GM21576 (cell line): Measurements from ENCODE around the gene LIX1.
"Not testable (repeated sequence)": the region's sequence is repeated elsewhere in the genome, so short reads cannot be mapped to it uniquely, and the experiment has no call there.

Source experiments
- ATAC-seq: cut with Tn5 transposase; IDR thresholded peaks from one replicate; pipeline ENCODE4 v1.9.1; 2021; ENCODE audit warnings: mild to moderate bottlenecking, moderate library complexity; ENCODE audit not compliant: unreplicated experiment

The LIX1 gene

DNA sequence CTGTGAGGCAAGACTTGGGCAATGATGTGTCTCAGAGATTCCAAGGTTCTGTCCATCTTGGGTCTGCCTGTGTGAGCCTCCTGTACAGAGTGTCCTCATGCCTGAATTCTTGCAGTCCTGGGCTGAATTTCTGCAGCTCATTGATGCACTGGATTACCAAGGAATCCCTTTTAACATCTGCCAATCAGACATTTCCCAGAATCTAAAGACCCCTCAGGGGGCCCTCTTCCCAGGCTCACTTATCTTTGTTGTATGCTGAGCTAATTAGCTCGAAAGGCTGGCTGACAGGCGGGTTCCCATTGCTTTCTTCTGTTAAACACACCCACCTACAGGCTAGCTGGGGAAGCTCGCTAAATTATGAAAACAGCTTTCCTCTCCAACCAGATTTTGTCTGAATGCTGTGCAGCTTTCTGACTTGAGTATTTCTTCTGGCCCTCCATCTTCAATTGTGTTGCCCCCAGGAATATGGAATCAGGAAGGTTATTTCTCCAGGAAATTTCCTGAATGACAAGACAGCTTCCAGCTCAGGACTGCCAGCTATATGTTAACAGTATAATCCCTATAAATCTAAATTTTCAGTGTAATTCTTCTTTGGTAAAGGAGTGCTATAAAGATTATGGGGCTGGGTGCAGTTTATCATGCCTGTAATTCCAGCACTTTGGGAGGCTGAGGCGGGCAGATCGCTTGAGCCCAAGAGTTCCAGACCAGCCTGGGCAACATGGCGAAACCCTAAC, at the start of gene LIX1:
Gene LIX1 (minus strand): TSS at position 91 of the 734 bp plus-strand sequence. CDS start 35 bp downstream, at position 56.
- ATAC-seq: peak; percentile 91

DNA sequence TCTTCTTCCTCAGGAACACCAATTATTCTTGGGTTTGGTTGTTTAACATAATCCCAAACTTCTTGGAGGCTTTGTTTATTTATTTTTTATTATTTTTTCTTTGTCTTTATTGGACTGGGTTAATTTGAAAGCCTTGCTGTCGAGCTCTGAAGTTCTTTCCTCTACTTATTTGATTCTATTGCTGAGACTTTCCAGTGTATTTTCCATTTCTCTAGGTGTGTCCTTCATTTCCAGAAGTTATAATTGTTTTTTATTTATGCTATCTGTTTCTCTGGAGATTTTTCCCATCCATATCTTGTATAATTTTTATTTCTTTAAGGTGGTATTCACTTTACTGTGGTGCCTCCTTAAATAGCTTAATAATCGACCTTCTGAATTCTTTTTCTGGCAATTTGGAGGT, 49.5 kb upstream of the LIX1 start:
- no peak for ATAC-seq

DNA sequence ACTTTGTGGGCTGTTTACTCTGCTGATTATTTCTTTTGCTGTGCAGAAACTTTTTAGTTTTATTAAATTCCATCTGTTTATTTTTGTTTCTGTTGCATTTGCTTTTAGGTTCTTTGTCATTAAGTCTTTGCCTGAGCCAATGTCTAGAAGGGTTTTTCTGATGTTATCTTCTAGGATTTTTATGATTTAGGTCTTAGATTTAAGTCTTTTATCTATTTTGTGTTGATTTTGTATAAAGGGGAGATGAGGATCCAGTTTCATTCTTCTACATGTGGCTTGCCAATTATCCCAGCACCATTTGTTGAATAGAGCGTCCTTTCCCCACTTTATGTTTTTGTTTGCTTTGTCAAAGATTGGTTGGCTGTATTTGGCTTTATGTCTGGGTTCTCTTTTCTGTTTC, 47.1 kb upstream of the LIX1 start:
- ATAC-seq: not testable (repeated sequence)

DNA sequence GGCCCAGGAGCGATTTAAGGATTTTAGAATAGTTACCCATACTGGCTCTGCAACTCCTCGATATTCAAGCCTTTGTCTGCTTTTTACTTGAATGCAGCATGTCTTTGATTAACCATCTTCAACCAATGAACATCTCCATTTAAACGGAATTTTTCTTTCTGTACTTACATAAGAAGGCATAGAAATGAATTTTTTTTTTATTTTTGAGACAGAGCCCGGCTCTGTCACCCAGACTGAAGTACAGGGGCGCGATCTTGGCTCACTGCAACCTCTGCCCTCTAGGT, 41.5 kb upstream of the LIX1 start:
- ATAC-seq: no peak

DNA sequence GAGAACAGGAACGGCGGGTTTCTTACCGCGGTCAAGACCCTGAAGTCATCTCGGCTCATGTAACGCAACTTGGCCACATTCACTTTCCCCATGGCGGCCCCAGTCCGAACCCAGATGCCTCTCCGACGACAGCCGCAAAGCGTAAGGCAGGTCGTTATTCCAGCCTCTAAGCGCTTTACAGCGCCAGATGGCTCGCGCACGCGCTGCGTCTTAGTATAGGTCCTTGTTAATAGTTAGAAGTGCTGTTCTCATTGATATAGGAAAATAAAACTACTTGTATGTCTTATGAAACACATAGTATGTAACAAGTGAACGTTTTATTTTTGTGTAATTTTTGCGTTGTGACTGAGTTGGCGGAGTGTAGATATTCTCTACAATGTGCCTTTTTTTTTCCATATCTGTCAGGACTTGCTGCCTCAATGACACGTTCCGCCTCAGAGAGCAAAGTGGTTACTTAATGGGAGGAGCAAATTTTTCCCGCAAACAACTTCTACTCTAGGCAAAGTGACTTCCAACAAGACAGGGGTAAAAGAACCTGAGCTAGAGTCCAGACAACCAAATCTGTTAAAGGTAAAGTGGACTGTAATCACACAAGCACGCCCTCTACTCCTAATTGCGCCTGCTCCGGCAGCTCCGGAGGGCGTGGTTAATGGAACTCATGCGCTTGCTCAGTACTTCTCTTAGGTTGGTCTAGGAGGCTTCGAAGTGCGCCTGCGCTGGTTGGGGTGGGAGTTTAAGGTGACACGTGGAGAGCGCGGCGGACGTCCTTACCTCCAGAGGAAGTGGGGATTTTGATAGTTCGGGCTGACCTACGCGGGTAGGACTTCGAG, 40.9 kb upstream of the LIX1 start, which contains the start of gene RIOK2:
Gene RIOK2 (minus strand): TSS at position 148 of the 830 bp plus-strand sequence. CDS start 56 bp downstream, at position 92.
- ATAC-seq: peak; percentile 90

DNA sequence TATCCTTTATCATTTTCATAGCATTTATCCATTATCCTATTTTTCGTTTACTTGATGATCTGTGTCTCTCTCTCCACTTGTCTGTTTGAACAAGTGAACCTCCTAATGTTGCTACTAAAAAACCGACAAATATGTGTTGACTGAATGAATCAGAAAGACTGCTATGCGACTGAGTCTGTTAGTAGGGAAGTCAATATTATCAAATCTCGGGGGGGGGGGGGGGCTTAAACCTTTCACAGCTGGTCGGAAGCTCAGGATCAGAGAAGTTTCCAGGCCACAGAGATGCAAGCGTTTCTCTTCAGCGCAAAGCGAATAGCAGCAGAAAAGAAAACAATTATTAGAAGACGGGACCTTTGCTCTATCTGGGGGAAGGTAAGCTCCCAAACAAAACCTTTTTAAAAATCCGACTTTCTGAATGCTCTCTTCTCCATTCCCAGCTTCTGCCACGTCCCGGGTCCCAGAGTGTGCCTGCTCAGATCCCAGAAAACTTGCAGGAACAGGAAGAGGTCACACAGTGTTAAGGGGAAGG, 40.2 kb upstream of the LIX1 start:
- no peak for ATAC-seq

DNA sequence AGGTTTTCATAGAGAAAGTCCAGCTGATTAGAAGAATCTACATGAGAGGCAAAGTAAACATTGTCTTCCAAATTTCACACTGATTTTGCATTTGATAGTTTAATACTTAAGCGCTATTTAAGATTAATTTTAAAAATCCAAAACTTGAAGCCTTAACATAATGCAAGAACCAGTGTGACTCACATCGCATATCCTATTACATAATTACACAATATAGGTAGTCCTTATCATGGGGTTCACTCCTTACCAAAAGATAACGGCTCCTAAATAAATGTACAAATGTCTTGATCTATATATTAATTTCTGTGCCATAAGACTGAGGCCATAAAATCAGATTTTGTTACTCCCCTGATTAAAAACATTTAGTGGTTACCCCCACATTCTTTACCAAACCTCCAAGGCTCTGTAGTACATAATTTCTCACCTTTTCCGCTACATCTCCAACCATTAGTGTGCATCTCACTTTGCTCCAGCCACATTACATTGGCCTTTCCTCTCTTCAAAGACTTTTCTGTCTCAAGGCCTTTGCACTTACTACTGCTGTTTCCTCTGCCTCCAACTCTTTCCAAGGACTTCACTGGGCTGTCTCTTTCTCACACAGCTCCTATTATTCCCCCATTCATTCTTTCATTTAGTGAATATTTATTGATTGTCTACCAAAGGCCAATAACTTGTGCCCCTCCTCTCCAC, 39.6 kb upstream of the LIX1 start:
- no peak for ATAC-seq

DNA sequence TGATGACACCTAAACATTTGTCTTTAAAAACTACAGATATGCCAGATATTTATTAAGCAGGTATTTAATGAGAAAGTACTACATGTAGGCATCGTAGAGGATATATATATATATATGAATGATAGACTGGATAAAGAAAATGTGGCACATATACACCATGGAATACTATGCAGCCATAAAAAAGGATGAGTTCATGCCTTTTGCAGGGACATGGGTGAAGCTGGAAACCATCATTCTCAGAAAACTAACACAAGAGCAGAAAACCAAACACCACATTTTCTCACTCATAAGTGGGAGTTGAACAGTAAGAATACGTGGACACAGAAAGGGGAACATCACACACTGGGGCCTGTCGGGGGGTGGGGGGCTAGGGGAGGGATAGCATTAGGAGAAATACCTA, 37.0 kb upstream of the LIX1 start:
- ATAC-seq: not testable (repeated sequence)

DNA sequence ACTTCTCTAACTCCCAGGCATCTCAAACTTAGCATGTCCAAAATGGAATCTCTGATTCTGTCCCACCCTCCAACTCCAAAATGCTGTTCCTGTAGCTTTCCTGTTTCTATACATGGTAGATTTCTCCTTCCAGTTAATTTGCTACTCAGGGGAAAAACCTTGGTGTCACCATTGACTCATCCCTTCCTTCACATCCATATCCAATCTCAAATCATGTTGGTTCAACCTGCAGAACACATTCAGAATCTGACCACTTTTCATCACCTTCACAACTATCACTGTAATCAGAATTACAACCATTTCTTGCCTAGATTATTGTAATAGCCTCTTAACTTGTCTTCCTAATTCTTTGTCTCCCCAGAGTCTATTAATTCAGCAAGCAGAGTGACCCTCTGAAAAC, 29.8 kb upstream of the LIX1 start:
- no peak for ATAC-seq

DNA sequence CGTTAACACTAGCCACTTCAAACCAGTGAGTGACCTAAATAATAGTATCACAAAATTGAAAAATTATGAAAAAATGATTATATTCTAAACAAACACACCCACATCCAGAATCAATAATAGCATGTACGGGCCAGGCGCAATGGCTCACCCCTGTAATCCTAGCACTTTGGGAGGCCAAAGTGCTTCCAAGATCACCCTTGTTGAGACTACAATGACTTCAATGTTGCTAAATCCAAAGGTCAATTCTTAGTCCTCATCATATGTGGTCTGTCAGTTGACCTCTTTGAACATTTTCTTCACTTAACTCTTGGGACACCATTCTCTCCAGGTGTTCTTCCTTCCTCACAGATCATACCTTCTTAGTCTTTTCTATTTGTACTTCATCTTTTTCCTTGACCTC, 29.3 kb upstream of the LIX1 start:
- ATAC-seq: no peak

DNA sequence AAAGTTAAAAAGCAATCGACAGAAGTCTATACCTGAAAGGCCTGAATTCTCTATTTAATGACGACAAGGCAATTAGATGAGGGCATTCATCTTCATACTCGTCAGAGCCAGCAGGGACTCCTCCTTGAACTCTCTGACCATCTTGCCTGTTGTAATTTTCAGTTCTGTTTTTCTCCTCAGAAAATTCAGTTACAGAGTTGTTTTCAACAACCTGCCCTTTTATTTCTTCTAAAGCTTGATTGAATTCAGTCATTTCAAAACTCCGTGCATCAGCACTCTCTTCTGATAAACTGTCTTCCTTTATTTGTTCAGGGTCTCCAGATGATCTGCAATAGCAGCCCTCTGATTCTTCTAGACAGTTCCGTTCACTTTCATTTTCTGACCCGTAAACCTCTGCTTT, 25.0 kb upstream of the LIX1 start:
- peak; percentile 69 for ATAC-seq

DNA sequence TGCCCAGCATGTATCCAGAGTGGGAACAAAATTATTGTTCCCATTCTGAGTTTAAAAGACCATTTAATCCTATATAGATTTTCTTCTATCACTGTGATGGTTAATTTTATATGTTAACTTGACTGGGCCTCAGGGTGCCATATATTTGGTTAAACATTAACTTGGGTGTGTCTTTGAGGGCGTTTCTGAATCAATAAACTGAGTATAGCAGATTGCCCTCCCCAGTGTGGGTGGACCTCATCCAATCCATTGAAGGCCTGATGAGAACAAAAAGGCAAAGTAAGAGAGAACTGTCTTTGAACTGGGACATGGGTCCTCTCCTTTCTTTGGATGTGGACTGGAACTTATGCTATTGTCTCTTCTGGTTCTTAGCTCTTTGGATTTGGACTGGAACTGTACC, 23.3 kb upstream of the LIX1 start:
- no peak for ATAC-seq

DNA sequence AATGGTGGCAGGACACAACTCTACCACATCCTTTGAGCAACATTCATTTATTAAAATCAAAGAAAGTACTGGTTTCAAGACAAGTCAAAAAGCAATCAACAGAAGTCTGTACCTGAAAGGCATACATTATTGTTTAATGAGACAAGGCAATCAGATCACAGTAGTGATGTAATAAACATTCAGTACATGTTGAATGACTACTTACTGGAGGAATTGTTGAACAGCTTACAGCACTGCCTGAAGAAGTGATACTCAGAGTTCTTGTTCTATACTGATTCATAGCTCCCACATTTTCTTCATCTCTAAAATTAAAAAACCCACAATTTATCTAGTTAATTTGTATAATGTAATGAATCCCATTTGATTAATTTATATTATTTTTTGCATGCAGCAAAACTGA, 22.4 kb upstream of the LIX1 start:
- no peak for ATAC-seq

DNA sequence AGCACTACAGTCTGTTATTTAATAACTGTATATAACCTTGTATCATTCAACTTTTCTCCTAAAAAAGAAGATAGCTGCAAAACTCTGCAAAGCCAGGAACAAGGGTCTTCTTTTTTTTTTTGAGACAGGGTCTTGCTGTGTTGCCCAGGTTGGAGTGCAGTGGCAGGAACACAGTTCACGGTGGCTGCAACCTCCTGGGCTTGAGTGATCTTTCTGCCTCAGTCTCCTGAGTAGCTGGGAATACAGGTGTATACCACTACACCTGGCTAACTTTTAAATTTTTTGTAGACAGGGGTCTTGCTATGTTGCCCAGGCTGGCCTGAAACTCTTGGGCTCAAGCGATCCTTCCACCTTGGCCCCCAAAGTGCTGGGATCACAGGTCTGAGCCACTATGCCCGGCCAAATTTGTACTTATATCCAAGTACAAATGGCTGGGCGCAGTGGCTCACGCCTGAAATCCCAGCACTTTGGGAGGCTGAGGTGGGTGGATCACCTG, 21.4 kb upstream of the LIX1 start:
- no peak for ATAC-seq

DNA sequence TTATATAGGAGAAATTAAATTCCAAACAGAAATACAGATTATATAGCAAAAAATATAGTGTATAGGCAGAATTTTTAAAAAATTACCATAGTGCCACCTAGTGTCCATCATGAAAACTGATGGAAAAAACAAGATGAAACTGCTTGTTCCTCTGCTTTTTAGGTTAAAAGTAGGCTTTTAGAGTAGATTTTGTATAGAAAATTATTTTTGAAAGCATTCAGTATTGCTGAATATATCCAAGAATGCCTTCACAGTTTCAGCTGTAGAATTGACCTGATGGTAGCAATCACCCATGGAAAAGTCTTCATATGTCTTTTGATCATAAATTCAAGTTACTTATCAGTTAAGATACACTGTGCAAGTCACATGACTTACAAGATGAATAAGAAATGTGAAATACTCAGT, 21.0 kb upstream of the LIX1 start:
- ATAC-seq: no peak

DNA sequence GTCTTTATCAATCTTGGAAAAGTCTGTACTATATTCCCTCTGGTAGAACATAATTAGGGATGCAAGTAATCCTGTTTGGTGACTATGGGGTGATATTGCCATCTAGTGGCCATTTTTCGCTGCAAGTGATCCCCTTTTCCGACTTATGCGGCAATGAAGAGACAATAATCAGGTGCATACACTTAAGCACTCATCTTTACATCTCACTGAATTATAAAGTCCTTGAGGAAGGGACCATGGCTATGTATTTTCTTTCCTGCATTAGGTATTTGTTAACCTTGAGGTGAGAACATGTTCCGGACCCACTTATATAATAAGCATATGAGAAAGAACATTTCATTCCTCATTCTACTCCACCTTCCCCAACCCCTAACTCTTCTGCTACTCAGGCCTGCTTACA, 19.6 kb upstream of the LIX1 start:
- no peak for ATAC-seq

DNA sequence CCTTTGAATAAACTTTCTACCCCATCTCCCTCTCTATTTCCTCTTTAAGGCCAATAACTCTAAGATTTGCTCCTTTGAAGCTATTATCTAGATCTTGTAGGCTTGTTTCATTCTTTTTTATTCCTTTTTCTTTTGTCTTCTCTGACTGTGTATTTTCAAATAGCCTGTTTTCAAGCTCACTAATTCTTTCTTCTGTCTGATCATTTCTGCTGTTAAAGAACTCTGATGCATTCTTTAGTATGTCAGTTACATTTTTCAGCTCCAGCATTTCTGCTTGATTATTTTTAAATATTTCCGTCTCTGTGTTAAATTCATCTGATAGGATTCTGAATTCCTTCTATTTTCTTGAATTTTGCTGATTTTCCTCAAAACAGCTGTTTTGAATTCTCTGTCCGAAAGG, 15.3 kb upstream of the LIX1 start:
- no peak for ATAC-seq

DNA sequence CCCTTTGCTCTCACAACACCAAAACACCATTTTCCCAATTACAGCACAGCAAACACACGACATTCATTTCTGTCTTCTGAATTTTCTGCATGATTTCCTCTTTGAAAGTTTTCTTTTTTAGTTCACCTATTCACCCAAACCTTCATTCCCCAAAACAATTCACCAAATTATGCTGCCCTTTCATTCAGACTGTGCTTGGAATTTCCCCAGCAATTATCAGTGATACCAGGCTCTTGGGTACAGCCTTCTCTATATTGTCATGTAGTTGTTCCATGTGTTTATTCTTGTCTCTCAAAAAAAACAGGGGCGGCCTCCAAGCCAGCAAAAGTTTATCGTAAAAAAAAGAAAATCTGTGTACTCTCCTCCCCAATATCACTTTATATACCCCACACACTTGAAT, 9.0 kb upstream of the LIX1 start:
- no peak for ATAC-seq

DNA sequence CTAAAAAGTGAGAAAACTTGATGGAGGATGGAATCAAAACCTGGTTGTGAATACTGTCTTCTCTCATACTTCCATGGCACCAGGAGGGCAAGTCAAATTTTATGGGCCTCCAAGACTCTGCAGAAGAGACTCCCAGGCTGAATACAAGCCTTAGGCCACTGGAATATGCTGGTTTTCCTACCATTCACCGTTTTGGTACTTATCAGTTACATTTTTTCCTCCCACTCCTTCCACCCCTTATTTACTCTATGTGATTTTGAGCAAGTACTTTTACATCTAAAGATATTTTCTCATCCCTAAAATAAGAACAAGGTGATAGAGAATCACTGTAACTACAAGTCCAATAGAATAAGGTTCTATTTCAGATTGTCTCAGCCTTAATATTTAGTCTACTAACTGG, 8.0 kb upstream of the LIX1 start:
- no peak for ATAC-seq

DNA sequence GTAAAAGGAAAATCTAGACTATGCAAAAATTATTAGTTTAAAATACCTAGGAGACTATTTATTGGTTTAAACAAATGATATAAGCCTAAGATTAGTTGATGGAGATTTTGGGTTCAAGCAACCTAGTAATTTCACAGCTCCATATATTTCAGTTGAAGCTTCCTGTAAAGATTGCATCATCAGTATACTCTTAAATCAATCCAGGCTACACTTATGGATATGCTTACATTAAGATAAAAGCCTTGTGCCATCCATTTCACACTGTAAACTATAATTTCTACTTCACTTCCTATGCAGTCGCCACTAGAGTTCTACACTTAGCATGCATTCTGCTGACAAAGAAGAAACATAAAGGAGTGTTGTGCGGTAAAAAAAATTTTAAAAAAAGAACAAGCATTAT, 7.3 kb upstream of the LIX1 start:
- no peak for ATAC-seq

DNA sequence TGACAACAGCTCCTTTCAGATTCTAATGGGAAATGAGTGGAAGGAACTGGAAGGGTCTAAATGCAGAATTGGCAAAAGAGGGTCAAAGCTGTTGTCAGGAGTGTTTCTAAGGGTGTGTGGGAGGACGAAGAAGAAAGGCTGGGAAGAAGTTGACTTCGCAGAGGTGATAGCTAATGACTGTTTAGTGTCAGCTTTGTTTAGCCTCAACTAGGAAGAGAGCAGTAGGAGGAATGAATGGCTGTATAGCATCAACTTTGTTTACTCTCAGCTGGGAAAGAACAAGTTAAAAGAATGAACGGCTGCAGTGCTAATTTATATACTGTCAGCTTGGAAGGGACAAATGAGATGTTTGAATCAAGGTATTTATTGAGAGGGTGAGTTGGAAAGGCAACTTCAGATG, 5.9 kb upstream of the LIX1 start:
- ATAC-seq: no peak
